K562 (cell line): Measurements from ENCODE around the gene SMIM29. TPM values are rescaled to one million over a fixed set of nuclear protein-coding genes. Genes with fewer than 3 reads are reported as not detected.

Source experiments
- ATAC-seq: fragments of 200-7000 bp; cut with Tn5 transposase; 3 replicates; pipeline ENCODE4 v1.9.1; 2020; ENCODE audit warnings: moderate library complexity
- BruUV-seq: library from RNA; stranded (reverse); fragments of 400-500 nt; replicated peaks from 2 replicates; lab custom pipeline; 2021; lab: Mats Ljungman, UMichigan
- CTCF ChIA-PET: fragments of 300-600 bp; formaldehyde crosslinking; extraction: SDS; loops from one replicate; lab custom pipeline; 2021; ENCODE audit warnings: low intra/inter-chr PET ratio; lab: Yijun Ruan, JAX
- POLR2A ChIA-PET: fragments of 300-600, 350-650 bp; sonication (Branson Sonifier 250); formaldehyde crosslinking; extraction: SDS; loops from one replicate; lab custom pipeline; 2021; ENCODE audit warnings: antibody characterized with exemption, inconsistent platforms; lab: Yijun Ruan, JAX
- DNase-seq, 4 experiments: peaks; one replicate each; pipeline versions ENCODE4 v3.0.0 to v3.0.0-alpha.2; 2011 to 2018; ENCODE audit warnings: low spot score in 3 of 4, mixed read lengths in 3 of 4; ENCODE audit errors: extremely low read depth in 1 of 4
- FAIRE-seq: peaks from 2 replicates; lab custom pipeline; 2011; peaks lifted over from hg19 to GRCh38; lab: Jason Lieb, UNC
- H2AFZ ChIP-seq: 2 replicates; pipeline ENCODE4 v1.6.0; 2011; ENCODE audit warnings: low read depth, low read length, control low read depth, inconsistent platforms
- H3K27ac ChIP-seq: fragments of 200-600 bp; 3 replicates; pipeline ENCODE4 v1.8.0; 2011; ENCODE audit warnings: low read depth, mild to moderate bottlenecking, control low read depth, inconsistent platforms, low read length, moderate library complexity, mixed read lengths; ENCODE audit errors: extremely low read depth
- H3K27me3 ChIP-seq, 2 experiments: fragments of 300-600 bp in 1 of 2; 2 replicates in 1 of 2; 3 replicates in 1 of 2; pipeline versions ENCODE4 v1.6.0 to v1.8.0; 2011; ENCODE audit warnings: inconsistent platforms in 2 of 2, low read length in 2 of 2, mild to moderate bottlenecking in 1 of 2, mixed read lengths in 1 of 2, moderate library complexity in 1 of 2; ENCODE audit not compliant: control insufficient read depth in 2 of 2, insufficient read depth in 2 of 2
- H3K36me3 ChIP-seq: fragments of 300-600 bp; 3 replicates; pipeline ENCODE4 v1.8.0; 2011; ENCODE audit warnings: mild to moderate bottlenecking, low read length, inconsistent platforms; ENCODE audit not compliant: control insufficient read depth, insufficient read depth
- H3K4me1 ChIP-seq, 2 experiments: fragments of 200-600 bp in 1 of 2; replicated peaks in 1 of 2; 2 replicates in 1 of 2; 3 replicates in 1 of 2; pipeline versions ENCODE4 v1.5.1 to v1.8.0; 2011; ENCODE audit warnings: inconsistent platforms in 2 of 2, low read length in 2 of 2, mild to moderate bottlenecking in 1 of 2, mixed read lengths in 1 of 2, moderate library complexity in 1 of 2; ENCODE audit not compliant: control insufficient read depth in 2 of 2, insufficient read depth in 2 of 2
- H3K4me2 ChIP-seq: 2 replicates; pipeline ENCODE4 v1.6.1; 2011; ENCODE audit warnings: low read length, control low read depth, inconsistent platforms, mixed read lengths; ENCODE audit not compliant: insufficient read depth
- H3K4me3 ChIP-seq: fragments of 200-600 bp; sonication (generic), shearing (Covaris generic); 2 replicates; pipeline ENCODE4 v1.5.1; 2016; ENCODE audit warnings: control low read depth, inconsistent platforms
- H3K79me2 ChIP-seq: fragments of 200-600 bp; 3 replicates; pipeline ENCODE4 v1.8.0; 2011; ENCODE audit warnings: low read length, inconsistent platforms; ENCODE audit not compliant: control insufficient read depth, insufficient read depth
- H3K9ac ChIP-seq, 2 experiments: 2 replicates each; pipeline versions ENCODE4 v1.6.0 to v1.6.1; 2011; ENCODE audit warnings: low read depth in 2 of 2, low read length in 2 of 2, control low read depth in 1 of 2, inconsistent platforms in 1 of 2, mild to moderate bottlenecking in 1 of 2, mixed read lengths in 1 of 2; ENCODE audit not compliant: insufficient read depth in 1 of 2
- H3K9me1 ChIP-seq: one replicate; pipeline ENCODE4 v1.6.0; 2011; ENCODE audit warnings: inconsistent platforms, mild to moderate bottlenecking, low read length, moderate library complexity; ENCODE audit not compliant: control insufficient read depth, insufficient read depth
- H3K9me3 ChIP-seq: replicated peaks from 2 replicates; pipeline ENCODE4 v1.5.1; 2011; ENCODE audit warnings: low read depth, low read length, inconsistent platforms; ENCODE audit not compliant: control insufficient read depth, insufficient read depth
- H4K20me1 ChIP-seq: replicated peaks from 2 replicates; pipeline ENCODE4 v1.6.1; 2011; ENCODE audit warnings: low read length, inconsistent platforms, mixed read lengths; ENCODE audit not compliant: control insufficient read depth, insufficient read depth
- EGR1 ChIP-seq: fragments of 450-650 bp; conservative IDR thresholded peaks from 2 replicates; pipeline ENCODE4 v1.6.1; 2017; ENCODE audit warnings: mild to moderate bottlenecking
- ELK1 ChIP-seq: sonication (generic); formaldehyde crosslinking; IDR thresholded peaks from 2 replicates; pipeline ENCODE4 v1.8.1; 2022; ENCODE audit warnings: missing genetic modification reagents
- ETV6 ChIP-seq, 3 experiments: fragments of 150-350 bp in 1 of 3; sonication (generic) in 1 of 3; formaldehyde crosslinking in 1 of 3; IDR thresholded peaks; 2 replicates each; pipeline versions ENCODE4 v1.6.1 to v1.8.0; 2014 to 2022; ENCODE audit warnings: borderline replicate concordance in 2 of 3, low read depth in 2 of 3, antibody characterized with exemption in 1 of 3, low read length in 1 of 3, mild to moderate bottlenecking in 1 of 3, missing genetic modification reagents in 1 of 3
- HBP1 ChIP-seq: fragments of 450-650 bp; formaldehyde crosslinking; IDR thresholded peaks from 2 replicates; pipeline ENCODE4 v1.4.0; 2022; ENCODE audit warnings: missing genetic modification characterization
- POLR2A ChIP-seq: fragments of 450-650 bp; conservative IDR thresholded peaks from 2 replicates; pipeline ENCODE4 v1.6.1; 2016
- POLR2AphosphoS5 ChIP-seq: IDR thresholded peaks from 2 replicates; pipeline ENCODE4 v1.6.1; 2011; ENCODE audit warnings: mild to moderate bottlenecking, low read depth, low read length, moderate library complexity; ENCODE audit not compliant: control insufficient read depth, insufficient read depth
- THAP12 ChIP-seq: fragments of 250-450 bp; sonication (Bioruptor Pico); IDR thresholded peaks from 2 replicates; pipeline ENCODE4 v1.9.0; 2021; ENCODE audit warnings: mild to moderate bottlenecking, inconsistent platforms
- ZC3H8 ChIP-seq: fragments of 450-650 bp; IDR thresholded peaks from 2 replicates; pipeline ENCODE4 v1.6.1; 2017
- ZNF398 ChIP-seq: fragments of 250-450 bp; sonication (Bioruptor Pico); IDR thresholded peaks from 2 replicates; pipeline ENCODE4 v1.8.0; 2021; ENCODE audit warnings: moderate library complexity, mild to moderate bottlenecking, inconsistent platforms
- ZNF644 ChIP-seq: fragments of 200-800 bp; sonication (Bioruptor generic); IDR thresholded peaks from 2 replicates; pipeline ENCODE4 v1.6.1; 2016; ENCODE audit warnings: low read depth, missing genetic modification characterization, missing compliant biosample characterization
- WGBS: fragments of 100-300 bp; shearing (Covaris generic); methylation state at CpG from one replicate; pipeline ENCODE4 v1.1.6; 2016; ENCODE audit warnings: low coverage, mixed read lengths; ENCODE audit not compliant: insufficient coverage; ENCODE audit errors: missing lambda C conversion rate; 5-methylcytosine and 5-hydroxymethylcytosine counted together
- in situ Hi-C: fragments of 300-500 bp; cut with MboI; formaldehyde crosslinking; loops from 4 replicates; pipeline ENCODE4 v1.15.0; 2018; ENCODE audit warnings: inconsistent platforms, mixed read lengths
- intact Hi-C: fragments of 100-400 bp; cut with micrococcal nuclease; formaldehyde crosslinking; loops from 2 replicates; pipeline ENCODE4 v1.14.2; 2022
- polyA plus RNA-seq, 8 experiments: library from polyadenylated mRNA; depleted of rRNA in 4 of 8; stranded (reverse) in 5 of 8; unstranded in 3 of 8; fragments of >200 nt; fragmentation: Nextera tagmentation in 2 of 8; fragmentation: Illumina TruSeq in 1 of 8; extraction: Ambion mirVana in 2 of 8; extraction: Trizol in 1 of 8; gene quantifications; 2 replicates each; pipeline versions ENCODE4 v1.2.1 to v1.2.3, GENCODE V29; 2011 to 2014; ENCODE audit warnings: inconsistent platforms in 1 of 8, missing spikeins in 1 of 8
- total RNA-seq, 7 experiments: library from RNA; depleted of rRNA in 6 of 7; stranded (reverse); fragments of >200 nt in 6 of 7; fragmentation: Illumina TruSeq in 2 of 7; extraction: Trizol in 2 of 7; gene quantifications; 2 replicates each; pipeline versions ENCODE4 v1.2.1 to v1.2.3, GENCODE V29; 2011 to 2021; ENCODE audit warnings: low replicate concordance in 1 of 7

The SMIM29 gene
- total and polyA plus RNA-seq, 9 of the 15 experiments (the other 6 are each of a cell fraction or from before 2014, with no cell fraction given), result 6.5 to 36.7 (median 20.9) TPM

- POLR2A ChIA-PET, result interaction anchor here (0.5 to 1.5 kb wide), 7 partner anchors 13 to 233 kb away, joined by 3 to 10 read pairs (median 4); no protein-coding TSS in a partner anchor
- no peaks in the 10 kb centered on the region for H3K9me1 ChIP-seq
- FAIRE-seq (no peak), ATAC-seq (no peak), DNase-seq (peak in 2 of 4 experiments; percentile 6 to 8)
- in situ Hi-C loops, result no loop called here
- H3K4me1 ChIP-seq, result peaks cover 74% of the 10 kb centered on the region in 2 experiments
- TF ChIP-seq POLR2A (peak; percentile 38; the same call in 1 of the 2 replicates), ZC3H8 (no peak), ZNF398 (CRISPR knock-in tag) (no peak), THAP12 (CRISPR knock-in tag) (0 out of 2 replicates have a peak, but pooled peaks have one; percentile 55), ZNF644 (tag) (no peak), ETV6 (IDR thresholded peaks at IDR 0.05; ENCODE audit: borderline replicate concordance in 1 of 2, low read depth in 2 of 2, low read length in 1 of 2) (no peak), ETV6 (CRISPR knock-in tag; IDR thresholded peaks at IDR 0.05; ENCODE audit: borderline replicate concordance) (no peak), HBP1 (CRISPR knock-in tag) (0 out of 2 replicates have a peak, but pooled peaks have one; percentile 26), EGR1 (peak; percentile 20; the same call in 1 of the 2 replicates), POLR2AphosphoS5 (peak; percentile 51; the same call in 1 of the 2 replicates), ELK1 (CRISPR knock-in tag) (no peak)
- peaks cover 72% of the 10 kb centered on the region for H3K79me2 ChIP-seq
- BruUV-seq, result no TSS peak
- H3K4me3 ChIP-seq, result no peak overlapping the region
- peaks cover 92% of the 10 kb centered on the region for H3K36me3 ChIP-seq
- H3K4me2 ChIP-seq, result no peak overlapping the region
- no peak overlapping the region for H2AFZ ChIP-seq
- CTCF ChIA-PET, result interaction anchor here (0.7 kb wide), 1 partner anchor 497 kb away, joined by 3 read pairs; no protein-coding TSS in a partner anchor
- H3K9ac ChIP-seq, result peak overlapping the region; percentile 35 to 77; a peak in 3 of 4 replicates
- intact Hi-C loops, result loop anchor here (5.0 kb wide), 1 partner anchor 185 kb away; no protein-coding TSS in a partner anchor
- H4K20me1 ChIP-seq, result peaks cover 56% of the 10 kb centered on the region
- no peaks in the 10 kb centered on the region for H3K27me3 ChIP-seq
- peak overlapping the region; percentile 76 for H3K27ac ChIP-seq
- WGBS, result 85% methylated on average over 7 of the region's 7 CpGs
- H3K9me3 ChIP-seq, result no peaks in the 10 kb centered on the region
Observed at GRCh38 chr6:34242252-34243130, 6.3 kb downstream of the SMIM29 start.
